ENCODE results near the gene TTC14. TPM values are rescaled to one million over a fixed set of nuclear protein-coding genes. Genes with fewer than 3 reads are reported as not detected.
"Not testable (repeated sequence)": the region's sequence is repeated elsewhere in the genome, so short reads cannot be mapped to it uniquely, and the experiment has no call there.

Gene TTC14, protein sequence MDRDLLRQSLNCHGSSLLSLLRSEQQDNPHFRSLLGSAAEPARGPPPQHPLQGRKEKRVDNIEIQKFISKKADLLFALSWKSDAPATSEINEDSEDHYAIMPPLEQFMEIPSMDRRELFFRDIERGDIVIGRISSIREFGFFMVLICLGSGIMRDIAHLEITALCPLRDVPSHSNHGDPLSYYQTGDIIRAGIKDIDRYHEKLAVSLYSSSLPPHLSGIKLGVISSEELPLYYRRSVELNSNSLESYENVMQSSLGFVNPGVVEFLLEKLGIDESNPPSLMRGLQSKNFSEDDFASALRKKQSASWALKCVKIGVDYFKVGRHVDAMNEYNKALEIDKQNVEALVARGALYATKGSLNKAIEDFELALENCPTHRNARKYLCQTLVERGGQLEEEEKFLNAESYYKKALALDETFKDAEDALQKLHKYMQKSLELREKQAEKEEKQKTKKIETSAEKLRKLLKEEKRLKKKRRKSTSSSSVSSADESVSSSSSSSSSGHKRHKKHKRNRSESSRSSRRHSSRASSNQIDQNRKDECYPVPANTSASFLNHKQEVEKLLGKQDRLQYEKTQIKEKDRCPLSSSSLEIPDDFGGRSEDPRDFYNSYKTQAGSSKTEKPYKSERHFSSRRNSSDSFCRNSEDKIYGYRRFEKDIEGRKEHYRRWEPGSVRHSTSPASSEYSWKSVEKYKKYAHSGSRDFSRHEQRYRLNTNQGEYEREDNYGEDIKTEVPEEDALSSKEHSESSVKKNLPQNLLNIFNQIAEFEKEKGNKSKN
- 14.7 TPM for polyA plus RNA-seq

DNA sequence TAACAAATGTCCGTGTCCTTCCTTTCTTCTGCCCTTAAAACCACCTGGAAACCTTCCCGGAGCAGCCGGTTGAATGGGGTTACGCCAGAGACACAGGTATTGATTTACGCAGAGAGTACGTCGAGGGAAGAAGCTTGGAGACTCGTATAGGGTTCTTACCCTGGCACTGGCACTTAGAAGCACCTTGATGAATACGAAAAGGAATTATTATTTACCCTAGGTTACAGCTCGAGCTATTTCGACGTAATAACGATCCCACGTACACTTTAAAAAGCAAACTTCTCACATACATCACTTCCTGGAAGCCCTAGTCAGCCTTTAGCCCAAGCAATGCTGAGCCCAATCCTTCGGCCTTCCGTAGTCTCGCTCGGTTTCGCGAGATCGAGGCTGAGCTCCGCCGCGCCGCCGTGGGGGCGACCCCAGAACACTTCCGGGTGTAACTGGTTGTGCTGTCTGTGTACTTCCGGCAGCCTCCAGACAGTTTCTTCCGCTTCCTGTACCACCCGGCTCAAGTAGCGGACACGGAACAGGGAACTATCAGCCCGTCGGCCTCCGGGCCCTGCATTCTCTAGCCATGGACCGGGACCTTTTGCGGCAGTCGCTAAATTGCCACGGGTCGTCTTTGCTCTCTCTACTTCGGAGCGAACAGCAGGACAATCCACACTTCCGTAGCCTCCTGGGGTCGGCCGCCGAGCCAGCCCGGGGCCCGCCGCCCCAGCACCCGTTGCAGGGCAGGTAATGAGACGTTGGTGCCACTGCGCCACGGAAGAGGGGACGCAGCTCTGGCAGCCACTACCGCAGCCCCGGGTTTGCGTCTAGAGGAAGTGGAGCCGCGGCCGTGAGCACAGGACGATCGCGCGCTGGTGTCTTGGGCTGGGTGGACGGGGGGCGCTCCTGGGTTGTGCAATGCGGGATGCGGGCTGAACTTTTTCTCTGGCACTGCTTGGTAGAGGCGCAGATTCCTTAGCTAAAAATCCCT, at the start of gene TTC14:
Gene TTC14, plus strand, starts transcription at position 476 of the 979 bp plus-strand sequence. Its CDS starts 99 bp downstream, at position 575.
- peak within 1 kb of the TSS; percentile 73 to 99 (median 97) for H3K27ac Mint-ChIP-seq
- H3K36me3 Mint-ChIP-seq = peaks cover 18% of the 10 kb centered on the region
- H3K4me3 Mint-ChIP-seq = peak within 1 kb of the TSS; percentile 87 to 99 (median 96)
- H3K4me1 Mint-ChIP-seq = peaks cover 4 to 21% (median 20%) of the 10 kb centered on the region in 3 donors
- H3K27me3 Mint-ChIP-seq = peaks cover 3% of the 10 kb centered on the region
- peaks cover 4 to 11% (median 6%) of the 10 kb centered on the region in 3 donors for H3K9me3 Mint-ChIP-seq

DNA sequence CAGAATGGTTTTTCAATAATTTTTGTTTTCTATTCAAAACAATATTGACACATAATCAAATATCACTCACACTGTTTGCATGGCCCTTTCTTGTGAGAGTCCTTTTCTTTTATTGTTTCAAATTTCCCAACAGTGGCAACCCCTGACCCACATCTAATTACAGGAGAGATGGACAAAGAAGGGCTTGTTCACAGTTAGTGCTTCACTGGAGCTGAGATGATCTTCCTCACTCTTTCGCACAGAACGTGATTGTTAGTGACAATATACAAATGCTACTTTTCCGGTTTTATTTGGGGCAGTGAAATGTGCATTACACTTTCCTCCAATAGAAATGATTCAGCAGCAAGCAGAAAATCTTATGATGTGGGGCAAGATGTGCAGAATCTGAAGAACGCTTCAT, 38.6 kb upstream of the TTC14 start:
- Mint-ChIP-seq H3K27me3 (no peaks in the 10 kb centered on the region), H3K4me1 (no peaks in the 10 kb centered on the region), H3K27ac (no peak overlapping the region), H3K4me3 (no peak overlapping the region), H3K9me3 (peaks cover 0 to 4% (median 2%) of the 10 kb centered on the region in 3 donors), H3K36me3 (no peaks in the 10 kb centered on the region)

DNA sequence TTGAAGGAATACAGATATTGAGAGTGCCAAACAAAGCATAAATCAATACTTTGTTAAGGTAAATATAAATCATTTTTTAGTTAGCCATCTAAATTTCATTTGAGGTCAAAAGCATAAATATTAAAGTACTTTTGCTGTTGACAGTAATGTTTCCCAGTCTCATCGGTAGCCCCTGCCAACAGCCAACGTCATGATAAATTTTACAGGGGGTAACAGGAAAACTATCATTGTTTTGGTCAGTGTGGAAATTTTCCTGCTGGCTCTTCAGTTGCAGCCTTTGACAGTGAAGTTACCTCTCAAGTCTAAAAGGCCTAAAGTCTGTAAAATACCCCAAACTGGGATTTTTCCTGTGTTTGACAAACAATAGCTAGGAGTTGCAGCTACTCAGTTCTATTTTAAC, 37.3 kb upstream of the TTC14 start:
- Mint-ChIP-seq H3K27me3 (no peaks in the 10 kb centered on the region), H3K4me1 (no peaks in the 10 kb centered on the region), H3K9me3 (peaks cover 0 to under 1% (median 0%) of the 10 kb centered on the region in 3 donors), H3K27ac (no peak overlapping the region), H3K4me3 (no peak overlapping the region), H3K36me3 (no peaks in the 10 kb centered on the region)

DNA sequence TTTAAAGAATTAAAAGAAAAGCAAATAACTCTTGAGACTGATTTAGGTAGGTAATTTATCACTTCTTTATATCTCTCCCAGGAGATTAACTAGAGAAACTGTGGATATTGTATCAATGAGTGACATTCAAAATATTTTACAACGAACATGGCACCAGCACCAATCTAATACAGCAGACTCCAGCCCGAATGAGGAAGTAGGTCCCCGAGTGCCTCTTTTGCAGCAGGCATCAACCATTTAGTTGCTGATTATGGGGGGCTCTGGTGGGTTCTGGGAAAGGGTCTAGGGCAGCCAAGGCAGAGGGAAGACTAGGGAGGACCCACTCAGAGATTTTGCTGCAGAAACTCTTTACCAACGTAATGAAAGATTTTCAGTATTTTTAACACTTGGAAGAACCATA, 31.7 kb upstream of the TTC14 start:
- peaks cover 2% of the 10 kb centered on the region for H3K27me3 Mint-ChIP-seq
- H3K4me1 Mint-ChIP-seq = peaks cover 0 to 5% (median 0%) of the 10 kb centered on the region in 3 donors
- H3K36me3 Mint-ChIP-seq = no peaks in the 10 kb centered on the region
- no peak overlapping the region for H3K27ac Mint-ChIP-seq
- no peak overlapping the region for H3K4me3 Mint-ChIP-seq
- no peaks in the 10 kb centered on the region for H3K9me3 Mint-ChIP-seq

DNA sequence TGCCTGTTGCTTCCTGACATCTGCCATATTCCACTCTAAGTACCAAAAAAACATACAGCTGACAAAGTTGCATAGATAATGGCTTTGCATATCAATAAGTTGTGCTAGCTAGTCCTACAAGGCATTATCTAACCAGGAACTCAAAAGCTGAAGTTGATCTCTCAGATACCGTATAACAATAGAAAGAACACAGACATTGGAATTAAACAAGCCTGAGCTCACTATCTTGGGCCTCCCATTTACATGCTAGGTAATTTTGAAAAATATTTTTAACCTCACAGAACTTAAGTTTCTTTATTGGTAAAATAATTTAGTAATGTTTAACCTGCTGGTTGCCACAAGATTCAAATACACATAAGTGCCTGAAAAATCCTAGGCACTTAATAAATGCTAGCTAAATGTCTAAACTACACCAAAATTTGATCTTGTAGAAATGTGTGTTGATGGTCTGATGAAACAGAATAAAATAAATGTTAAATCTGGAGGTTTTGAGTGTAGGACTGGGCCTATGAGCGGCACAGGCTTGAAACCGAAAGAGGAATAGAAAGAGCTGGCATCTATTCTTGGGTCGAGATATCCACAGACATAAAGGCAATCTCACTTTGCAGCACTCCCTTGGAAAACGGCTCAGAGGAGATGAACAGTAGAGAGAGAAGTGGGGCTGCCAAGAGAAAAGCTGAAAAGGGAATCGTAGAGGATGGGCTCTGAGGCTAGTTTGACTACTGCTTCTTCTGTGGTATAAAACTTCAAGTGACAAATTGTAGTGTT, 29.9 kb upstream of the TTC14 start:
- no peaks in the 10 kb centered on the region for H3K9me3 Mint-ChIP-seq
- peak overlapping the region in 2 of 4 donors; percentile 15 to 72 for H3K4me3 Mint-ChIP-seq
- H3K27ac Mint-ChIP-seq = no peak overlapping the region
- peaks cover 2% of the 10 kb centered on the region for H3K27me3 Mint-ChIP-seq
- H3K4me1 Mint-ChIP-seq = peaks cover 0 to 5% (median 0%) of the 10 kb centered on the region in 3 donors
- H3K36me3 Mint-ChIP-seq = no peaks in the 10 kb centered on the region

DNA sequence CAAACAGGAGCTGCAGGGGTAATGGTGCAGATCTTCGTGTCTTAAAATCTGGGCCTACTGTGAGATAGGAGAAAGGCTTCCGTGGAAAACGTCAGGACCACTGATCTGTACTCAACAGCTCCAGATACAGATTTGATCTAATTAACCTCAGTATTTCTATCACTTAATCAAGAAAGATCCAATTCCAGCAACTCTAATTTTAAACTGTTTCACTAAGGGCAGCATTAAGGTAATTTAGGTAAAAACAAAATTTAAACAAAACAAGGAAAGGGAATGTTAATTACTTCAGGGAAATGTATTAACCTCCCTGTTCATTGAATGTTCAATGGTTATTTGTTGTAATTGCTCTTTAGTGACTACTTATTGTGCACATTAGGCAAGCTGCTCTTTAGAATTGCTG, 26.4 kb upstream of the TTC14 start:
- H3K36me3 Mint-ChIP-seq = no peaks in the 10 kb centered on the region
- peaks cover 4% of the 10 kb centered on the region for H3K27me3 Mint-ChIP-seq
- H3K4me3 Mint-ChIP-seq = no peak overlapping the region
- no peaks in the 10 kb centered on the region for H3K9me3 Mint-ChIP-seq
- H3K27ac Mint-ChIP-seq = no peak overlapping the region
- peaks cover 0 to 3% (median 0%) of the 10 kb centered on the region in 3 donors for H3K4me1 Mint-ChIP-seq

DNA sequence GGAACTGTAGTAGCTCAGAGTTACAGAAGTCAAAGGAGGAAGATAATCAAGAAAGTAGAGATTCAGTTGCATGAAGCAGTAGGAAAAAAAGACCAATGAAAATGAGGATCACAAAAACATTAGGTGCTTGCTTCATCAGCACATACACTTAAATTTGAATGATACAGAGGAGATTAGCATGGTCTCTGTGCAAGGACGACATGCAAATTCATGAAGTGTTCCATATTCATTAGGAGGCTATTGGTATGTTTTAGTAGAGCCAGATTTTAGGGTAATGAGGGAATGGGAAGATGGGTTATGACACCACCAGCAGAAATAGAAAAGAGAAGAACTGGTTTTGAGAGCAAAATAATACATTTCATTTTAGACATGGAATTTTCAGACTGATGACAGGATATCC, 21.0 kb upstream of the TTC14 start:
- peaks cover 10% of the 10 kb centered on the region for H3K27me3 Mint-ChIP-seq
- H3K27ac Mint-ChIP-seq = no peak overlapping the region
- no peak overlapping the region for H3K4me3 Mint-ChIP-seq
- no peaks in the 10 kb centered on the region for H3K9me3 Mint-ChIP-seq
- no peaks in the 10 kb centered on the region for H3K4me1 Mint-ChIP-seq
- no peaks in the 10 kb centered on the region for H3K36me3 Mint-ChIP-seq

DNA sequence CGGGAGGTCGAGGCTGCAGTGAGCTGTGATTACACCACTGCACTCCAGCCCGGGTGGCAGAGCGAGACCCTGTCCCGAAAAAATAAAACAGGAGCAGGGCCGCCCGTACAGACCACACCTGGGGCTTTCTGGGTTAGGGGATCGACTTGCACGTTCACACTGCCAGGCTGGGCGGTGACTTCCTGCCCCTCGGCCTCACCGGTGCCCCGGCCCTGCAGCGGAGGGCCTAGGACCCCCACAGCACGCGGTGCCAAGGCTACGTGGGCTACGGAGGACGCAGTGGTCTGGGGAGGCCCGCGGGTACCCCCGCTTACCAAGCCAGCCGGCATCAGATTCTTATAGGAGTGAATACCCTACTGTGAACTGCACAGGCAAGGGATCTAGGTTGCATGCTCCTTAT, 11.6 kb upstream of the TTC14 start:
- Mint-ChIP-seq H3K27ac (no peak overlapping the region), H3K4me3 (no peak overlapping the region), H3K36me3 (peaks cover 2% of the 10 kb centered on the region), H3K4me1 (no peaks in the 10 kb centered on the region), H3K27me3 (peaks cover 9% of the 10 kb centered on the region), H3K9me3 (no peaks in the 10 kb centered on the region)

DNA sequence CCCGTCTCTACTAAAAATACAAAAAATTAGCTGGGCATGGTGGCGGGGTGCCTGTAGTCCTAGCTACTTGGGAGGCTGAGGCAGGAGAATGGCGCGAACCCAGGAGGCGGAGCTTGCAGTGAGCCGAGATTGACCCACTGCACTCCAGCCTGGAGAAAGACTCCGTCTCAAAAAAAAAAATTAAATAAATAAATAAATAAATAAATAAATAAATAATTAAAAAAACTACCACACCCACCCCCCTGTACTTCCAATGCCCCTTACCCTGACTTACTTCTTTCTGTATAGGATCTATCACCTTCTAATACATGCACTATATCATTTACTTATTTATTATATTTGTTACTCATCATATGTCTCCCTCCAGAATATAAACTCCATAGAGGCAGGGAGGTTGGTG, 8.3 kb upstream of the TTC14 start:
- H3K27ac Mint-ChIP-seq, H3K27me3 Mint-ChIP-seq, H3K36me3 Mint-ChIP-seq, H3K4me3 Mint-ChIP-seq, H3K4me1 Mint-ChIP-seq, H3K9me3 Mint-ChIP-seq: not testable (repeated sequence)

DNA sequence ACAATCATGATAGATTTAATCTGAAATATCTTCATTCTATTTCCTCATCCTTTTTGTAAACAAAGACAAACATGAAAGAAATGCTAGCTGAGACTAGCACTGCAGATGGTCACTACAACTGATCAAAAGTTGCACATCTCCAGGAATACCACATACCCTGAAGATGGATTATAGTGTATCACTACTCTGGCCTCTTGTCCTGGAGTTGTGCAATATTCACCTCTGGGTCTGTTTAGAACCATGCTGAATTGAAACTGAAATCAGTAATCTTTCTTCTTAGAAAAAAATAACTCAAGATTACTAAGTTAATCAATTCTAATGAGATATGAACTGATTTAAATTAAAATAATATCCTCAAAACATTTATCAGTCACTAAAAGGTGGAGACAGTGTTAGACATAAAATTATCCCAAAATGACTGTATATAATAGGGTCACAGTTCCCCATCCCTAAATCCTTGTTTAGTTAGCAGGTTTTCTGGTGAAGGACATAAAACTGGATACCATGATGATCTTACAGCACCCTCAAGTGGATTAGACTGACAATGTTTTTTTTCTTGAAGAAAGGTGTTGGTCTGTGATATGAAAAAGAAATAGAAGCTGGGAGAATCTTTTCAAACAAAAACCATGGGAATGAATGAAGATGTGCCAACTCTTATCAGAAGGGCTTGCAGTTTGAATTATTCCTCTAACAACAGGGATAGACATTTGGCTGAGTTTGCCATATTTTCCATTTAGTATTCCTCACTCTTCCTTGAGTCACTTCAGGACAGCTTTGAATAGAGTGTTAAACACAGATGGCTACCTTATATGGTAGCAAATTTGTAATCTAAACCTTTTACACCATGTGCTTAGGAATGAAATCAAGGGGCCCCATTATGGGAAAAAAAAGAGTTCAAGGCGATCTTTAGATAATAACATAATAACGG, 7.1 kb upstream of the TTC14 start:
- Mint-ChIP-seq H3K27me3 (peaks cover 6% of the 10 kb centered on the region), H3K36me3 (peaks cover 2% of the 10 kb centered on the region), H3K4me3 (no peak overlapping the region), H3K9me3 (peaks cover 2 to 4% (median 2%) of the 10 kb centered on the region in 3 donors), H3K27ac (no peak overlapping the region), H3K4me1 (no peaks in the 10 kb centered on the region)

DNA sequence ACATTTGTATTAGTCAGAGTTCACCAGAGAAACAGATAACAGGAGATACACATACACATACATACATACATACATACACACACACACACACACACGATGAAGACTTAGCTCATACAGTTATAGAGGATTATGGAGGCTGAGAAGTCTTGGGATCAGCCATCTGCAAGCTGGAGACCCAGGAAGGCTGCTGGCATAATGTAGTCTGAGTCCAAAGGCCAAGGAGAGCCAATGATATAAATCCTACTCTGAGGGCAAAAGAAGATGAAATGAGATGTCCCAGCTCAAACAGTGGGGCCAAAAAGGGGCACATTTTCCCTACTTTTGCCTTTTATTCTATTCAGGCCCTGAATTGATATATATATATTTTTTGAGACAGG, 6.4 kb upstream of the TTC14 start:
- Mint-ChIP-seq H3K4me3 (no peak overlapping the region), H3K9me3 (peaks cover 2 to 4% (median 2%) of the 10 kb centered on the region in 3 donors), H3K36me3 (peaks cover 3% of the 10 kb centered on the region), H3K27me3 (peaks cover 6% of the 10 kb centered on the region), H3K4me1 (no peaks in the 10 kb centered on the region), H3K27ac (no peak overlapping the region)

DNA sequence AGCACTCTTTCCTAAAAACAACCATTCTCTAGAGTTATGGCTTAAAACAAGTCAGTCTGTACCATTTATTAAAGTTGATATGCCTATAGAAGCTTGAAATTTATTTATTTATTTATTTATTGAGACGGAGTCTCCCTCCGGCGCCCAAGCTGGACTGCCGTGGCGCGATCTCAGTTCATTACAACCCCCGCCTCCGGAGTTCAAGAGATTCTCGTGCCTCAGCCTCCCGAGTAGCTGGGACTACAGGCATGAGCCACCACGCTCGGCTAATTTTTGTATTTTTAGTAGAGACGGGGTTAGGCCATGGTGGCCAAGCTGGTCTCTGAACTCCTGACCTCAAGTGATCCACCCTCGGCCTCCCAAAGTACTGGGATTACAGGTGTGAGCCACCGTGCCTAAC, 1.5 kb upstream of the TTC14 start:
- peaks cover 4 to 19% (median 18%) of the 10 kb centered on the region in 3 donors for H3K4me1 Mint-ChIP-seq
- peak overlapping the region in 3 of 4 donors; percentile 25 to 99 (median 87) for H3K4me3 Mint-ChIP-seq
- H3K27me3 Mint-ChIP-seq = peaks cover 8% of the 10 kb centered on the region
- peaks cover 4 to 11% (median 6%) of the 10 kb centered on the region in 3 donors for H3K9me3 Mint-ChIP-seq
- H3K27ac Mint-ChIP-seq = no peak overlapping the region
- peaks cover 17% of the 10 kb centered on the region for H3K36me3 Mint-ChIP-seq

DNA sequence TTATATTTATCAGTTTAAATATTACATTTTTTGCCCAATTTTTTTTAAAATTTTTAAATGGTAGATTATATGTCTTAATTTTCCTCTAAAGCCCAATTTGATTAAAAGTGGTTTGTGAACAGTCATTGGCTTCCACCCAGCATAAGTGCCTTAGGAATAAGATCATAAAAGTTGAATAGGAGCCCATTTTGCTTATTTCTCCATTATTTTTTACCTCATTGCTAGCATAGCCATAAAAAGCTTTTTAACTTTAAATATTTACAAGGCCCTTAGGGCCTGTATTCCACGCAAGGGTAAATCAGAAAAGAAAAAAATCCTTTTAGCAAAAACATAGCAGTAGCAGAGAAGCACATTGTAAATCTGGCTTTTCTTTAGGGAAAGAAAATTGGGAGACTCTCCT, 9.0 kb downstream of the TTC14 start:
- peaks cover 17% of the 10 kb centered on the region for H3K36me3 Mint-ChIP-seq
- H3K4me3 Mint-ChIP-seq = no peak overlapping the region
- no peaks in the 10 kb centered on the region for H3K9me3 Mint-ChIP-seq
- H3K4me1 Mint-ChIP-seq = peaks cover 3 to 7% (median 4%) of the 10 kb centered on the region in 3 donors
- H3K27ac Mint-ChIP-seq = no peak overlapping the region
- no peaks in the 10 kb centered on the region for H3K27me3 Mint-ChIP-seq
